HepG2 (cell line): Measurements from ENCODE around the gene NDRG2. TPM values are rescaled to one million over a fixed set of nuclear protein-coding genes. Genes with fewer than 3 reads are reported as not detected.
A peak's percentile ranks its signal among the peaks of the same experiment; 100 is the strongest.

Source experiments
- MTA1 ChIP-seq: sonication (generic); formaldehyde crosslinking; IDR thresholded peaks from 2 replicates; pipeline ENCODE4 v1.4.0; 2020; ENCODE audit warnings: missing genetic modification reagents, mild to moderate bottlenecking, borderline replicate concordance
- NRL ChIP-seq: sonication (generic); formaldehyde crosslinking; IDR thresholded peaks from 2 replicates; pipeline ENCODE4 v1.5.0; 2020; ENCODE audit warnings: missing genetic modification reagents, mild to moderate bottlenecking, moderate library complexity, borderline replicate concordance
- PHF8 ChIP-seq: sonication (generic); formaldehyde crosslinking; IDR thresholded peaks from 2 replicates; pipeline ENCODE4 v1.5.0; 2020; ENCODE audit warnings: missing genetic modification reagents
- PITX1 ChIP-seq: sonication (generic); formaldehyde crosslinking; IDR thresholded peaks from 2 replicates; pipeline ENCODE4 v1.5.1; 2020; ENCODE audit warnings: mild to moderate bottlenecking, missing genetic modification reagents
- PRMT3 ChIP-seq: sonication (generic); formaldehyde crosslinking; IDR thresholded peaks from 2 replicates; pipeline ENCODE4 v1.8.1; 2022; ENCODE audit warnings: low read depth, mild to moderate bottlenecking, moderate library complexity, missing genetic modification reagents, borderline replicate concordance
- REL ChIP-seq: sonication (generic); formaldehyde crosslinking; conservative IDR thresholded peaks from 2 replicates; pipeline ENCODE4 v1.8.0; 2022; ENCODE audit warnings: mild to moderate bottlenecking, missing genetic modification reagents, moderate library complexity
- SMAD1 ChIP-seq: sonication (generic); formaldehyde crosslinking; IDR thresholded peaks from 2 replicates; pipeline ENCODE4 v1.4.0; 2020; ENCODE audit warnings: missing genetic modification reagents, low read depth, mild to moderate bottlenecking, borderline replicate concordance
- TBL1XR1 ChIP-seq: fragments of 150-350 bp; IDR thresholded peaks from 2 replicates; pipeline ENCODE4 v1.6.1; 2014; ENCODE audit warnings: borderline replicate concordance, low read length; ENCODE audit not compliant: partially characterized antibody
- U2AF1 ChIP-seq: fragments of 200-400 bp; formaldehyde crosslinking; optimal IDR thresholded peaks from 2 replicates; pipeline ENCODE3; 2017; ENCODE audit warnings: mild to moderate bottlenecking, low read depth, low read length
- ZNF232 ChIP-seq: sonication (generic); formaldehyde crosslinking; IDR thresholded peaks from 2 replicates; pipeline ENCODE4 v1.4.0; 2020; ENCODE audit warnings: missing genetic modification reagents, borderline replicate concordance
- ZNF441 ChIP-seq: sonication (generic); formaldehyde crosslinking; IDR thresholded peaks from 2 replicates; pipeline ENCODE4 v1.7.0; 2021; ENCODE audit warnings: missing genetic modification reagents, borderline replicate concordance
- ZNF556 ChIP-seq: sonication (generic); formaldehyde crosslinking; IDR thresholded peaks from 2 replicates; pipeline ENCODE4 v1.4.0; 2020; ENCODE audit warnings: mild to moderate bottlenecking, missing genetic modification reagents, borderline replicate concordance
- ZNF619 ChIP-seq: sonication (generic); formaldehyde crosslinking; IDR thresholded peaks from 2 replicates; pipeline ENCODE4 v1.4.0; 2020; ENCODE audit warnings: mild to moderate bottlenecking, missing genetic modification reagents
- ZNF652 ChIP-seq: IDR thresholded peaks from 2 replicates; pipeline ENCODE4 v1.6.1; 2016; ENCODE audit warnings: low read depth, borderline replicate concordance
- ZNF75D ChIP-seq: sonication (generic); formaldehyde crosslinking; IDR thresholded peaks from 2 replicates; pipeline ENCODE4 v1.8.1; 2023; ENCODE audit warnings: missing genetic modification reagents, mild to moderate bottlenecking, borderline replicate concordance
- ZNF792 ChIP-seq: IDR thresholded peaks from 2 replicates; pipeline ENCODE4 v1.6.1; 2016
- ZNF83 ChIP-seq: sonication (generic); formaldehyde crosslinking; IDR thresholded peaks from 2 replicates; pipeline ENCODE4 v1.4.0; 2020; ENCODE audit warnings: missing genetic modification reagents, mild to moderate bottlenecking, borderline replicate concordance
- polyA plus RNA-seq, 8 experiments: library from polyadenylated mRNA; depleted of rRNA in 3 of 8; stranded (reverse) in 7 of 8; unstranded in 1 of 8; fragments of >200 nt; fragmentation: Illumina TruSeq in 4 of 8; extraction: Trizol in 4 of 8; gene quantifications; 2 replicates each; pipeline versions ENCODE4 v1.2.1 to v1.2.3, GENCODE V29; 2011 to 2016; ENCODE audit warnings: low read depth in 4 of 8, missing spikeins in 1 of 8, mixed read lengths in 1 of 8; ENCODE audit not compliant: insufficient read depth in 1 of 8
- total RNA-seq, 5 experiments: library from RNA; depleted of rRNA; stranded (reverse); fragments of >200 nt; fragmentation: Illumina TruSeq; extraction: Trizol; gene quantifications; 2 replicates each; pipeline ENCODE4 v1.2.3, GENCODE V29; 2016; ENCODE audit warnings: low read depth in 1 of 5
- TF ChIP-seq, protein P1 (sequence below), 2 experiments: fragments of 450-650 bp in 1 of 2; sonication (generic) in 1 of 2; formaldehyde crosslinking in 1 of 2; IDR thresholded peaks; 2 replicates each; pipeline versions ENCODE4 v1.6.1 to v1.8.0; 2016 to 2022; ENCODE audit warnings: antibody characterized with exemption in 1 of 2, mild to moderate bottlenecking in 1 of 2, missing genetic modification reagents in 1 of 2
- TF ChIP-seq, protein P2 (sequence below): sonication (generic); formaldehyde crosslinking; IDR thresholded peaks from 2 replicates; pipeline ENCODE4 v1.4.0; 2020; ENCODE audit warnings: missing genetic modification reagents

NDRG2 gene
- total and polyA plus RNA-seq, 2 of the 13 experiments (the other 11 are each of a cell fraction or from before 2014, with no cell fraction given) = 27.2 to 189 TPM

DNA sequence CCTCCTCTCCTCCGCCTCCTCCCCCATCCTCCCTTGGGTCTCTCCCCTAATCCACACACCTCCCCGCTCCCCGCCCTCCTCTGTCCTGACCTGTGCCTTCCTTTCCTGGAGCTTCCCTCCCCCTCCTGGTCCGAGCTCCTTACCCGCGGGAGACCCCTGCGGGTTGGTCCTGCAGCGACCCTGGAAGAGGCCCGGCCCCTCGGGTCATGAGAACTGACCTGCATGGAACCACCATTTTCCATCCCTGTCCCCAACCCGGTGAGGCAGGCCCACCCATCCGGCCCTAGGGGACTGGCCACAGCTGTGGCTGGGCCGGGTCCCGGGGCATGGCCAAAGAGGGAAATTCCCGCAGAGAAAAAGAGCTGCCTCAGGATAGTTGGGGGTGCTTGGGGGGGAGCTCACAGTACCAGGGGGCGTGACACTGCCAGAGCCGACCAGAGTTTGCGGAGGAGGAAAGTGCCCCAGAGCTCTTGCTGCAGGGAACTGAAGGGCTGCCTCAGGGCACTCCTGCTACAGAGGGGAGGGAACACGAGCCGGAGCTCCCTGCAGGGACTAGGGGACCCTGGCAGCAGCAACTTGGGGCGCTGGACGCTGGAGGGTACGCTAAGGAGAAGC lies 45.9 kb upstream of the NDRG2 start (continued):
- TF ChIP-seq, protein P1, sequence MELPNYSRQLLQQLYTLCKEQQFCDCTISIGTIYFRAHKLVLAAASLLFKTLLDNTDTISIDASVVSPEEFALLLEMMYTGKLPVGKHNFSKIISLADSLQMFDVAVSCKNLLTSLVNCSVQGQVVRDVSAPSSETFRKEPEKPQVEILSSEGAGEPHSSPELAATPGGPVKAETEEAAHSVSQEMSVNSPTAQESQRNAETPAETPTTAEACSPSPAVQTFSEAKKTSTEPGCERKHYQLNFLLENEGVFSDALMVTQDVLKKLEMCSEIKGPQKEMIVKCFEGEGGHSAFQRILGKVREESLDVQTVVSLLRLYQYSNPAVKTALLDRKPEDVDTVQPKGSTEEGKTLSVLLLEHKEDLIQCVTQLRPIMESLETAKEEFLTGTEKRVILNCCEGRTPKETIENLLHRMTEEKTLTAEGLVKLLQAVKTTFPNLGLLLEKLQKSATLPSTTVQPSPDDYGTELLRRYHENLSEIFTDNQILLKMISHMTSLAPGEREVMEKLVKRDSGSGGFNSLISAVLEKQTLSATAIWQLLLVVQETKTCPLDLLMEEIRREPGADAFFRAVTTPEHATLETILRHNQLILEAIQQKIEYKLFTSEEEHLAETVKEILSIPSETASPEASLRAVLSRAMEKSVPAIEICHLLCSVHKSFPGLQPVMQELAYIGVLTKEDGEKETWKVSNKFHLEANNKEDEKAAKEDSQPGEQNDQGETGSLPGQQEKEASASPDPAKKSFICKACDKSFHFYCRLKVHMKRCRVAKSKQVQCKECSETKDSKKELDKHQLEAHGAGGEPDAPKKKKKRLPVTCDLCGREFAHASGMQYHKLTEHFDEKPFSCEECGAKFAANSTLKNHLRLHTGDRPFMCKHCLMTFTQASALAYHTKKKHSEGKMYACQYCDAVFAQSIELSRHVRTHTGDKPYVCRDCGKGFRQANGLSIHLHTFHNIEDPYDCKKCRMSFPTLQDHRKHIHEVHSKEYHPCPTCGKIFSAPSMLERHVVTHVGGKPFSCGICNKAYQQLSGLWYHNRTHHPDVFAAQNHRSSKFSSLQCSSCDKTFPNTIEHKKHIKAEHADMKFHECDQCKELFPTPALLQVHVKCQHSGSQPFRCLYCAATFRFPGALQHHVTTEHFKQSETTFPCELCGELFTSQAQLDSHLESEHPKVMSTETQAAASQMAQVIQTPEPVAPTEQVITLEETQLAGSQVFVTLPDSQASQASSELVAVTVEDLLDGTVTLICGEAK (IDR thresholded peaks at IDR 0.05) = no peak
- TF ChIP-seq, protein P1 (CRISPR knock-in tag; IDR thresholded peaks at IDR 0.05) = peak; percentile 69
- TF ChIP-seq ZNF83 (CRISPR knock-in tag) (no peak), TBL1XR1 (no peak), PITX1 (peak; percentile 36; the same call in 1 of the 2 replicates), ZNF652 (CRISPR knock-in tag) (no peak), PRMT3 (no peak), ZNF792 (no peak), SMAD1 (peak; percentile 72; the same call in 1 of the 2 replicates), ZNF75D (CRISPR knock-in tag) (peak; percentile 25; the same call in 1 of the 2 replicates), PHF8 (CRISPR knock-in tag) (peak; percentile 64), ZNF441 (CRISPR knock-in tag) (peak; percentile 67), ZNF556 (CRISPR knock-in tag) (peak; percentile 87), MTA1 (CRISPR knock-in tag) (peak; percentile 86; the same call in 1 of the 2 replicates), ZNF232 (CRISPR knock-in tag) (peak; percentile 72), NRL (CRISPR knock-in tag) (peak; percentile 95), REL (peak; percentile 71), U2AF1 (peak; percentile 23), ZNF619 (no peak; the same call in 1 of the 2 replicates)
- TF ChIP-seq, protein P2, sequence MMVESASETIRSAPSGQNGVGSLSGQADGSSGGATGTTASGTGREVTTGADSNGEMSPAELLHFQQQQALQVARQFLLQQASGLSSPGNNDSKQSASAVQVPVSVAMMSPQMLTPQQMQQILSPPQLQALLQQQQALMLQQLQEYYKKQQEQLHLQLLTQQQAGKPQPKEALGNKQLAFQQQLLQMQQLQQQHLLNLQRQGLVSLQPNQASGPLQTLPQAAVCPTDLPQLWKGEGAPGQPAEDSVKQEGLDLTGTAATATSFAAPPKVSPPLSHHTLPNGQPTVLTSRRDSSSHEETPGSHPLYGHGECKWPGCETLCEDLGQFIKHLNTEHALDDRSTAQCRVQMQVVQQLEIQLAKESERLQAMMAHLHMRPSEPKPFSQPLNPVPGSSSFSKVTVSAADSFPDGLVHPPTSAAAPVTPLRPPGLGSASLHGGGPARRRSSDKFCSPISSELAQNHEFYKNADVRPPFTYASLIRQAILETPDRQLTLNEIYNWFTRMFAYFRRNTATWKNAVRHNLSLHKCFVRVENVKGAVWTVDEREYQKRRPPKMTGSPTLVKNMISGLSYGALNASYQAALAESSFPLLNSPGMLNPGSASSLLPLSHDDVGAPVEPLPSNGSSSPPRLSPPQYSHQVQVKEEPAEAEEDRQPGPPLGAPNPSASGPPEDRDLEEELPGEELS (CRISPR knock-in tag) = no peak; the same call in 1 of the 2 replicates
